H9 (cell line): ENCODE measurements around the gene MXRA7. TPM values are rescaled to one million over a fixed set of nuclear protein-coding genes. Genes with fewer than 3 reads are reported as not detected.

Source experiments
- DNase-seq: peaks from one replicate; pipeline ENCODE4 v3.0.0-alpha.2; 2017
- H2AFZ ChIP-seq: one replicate; pipeline ENCODE4 v1.6.1; 2013; ENCODE audit warnings: mild to moderate bottlenecking, low read length, control low read depth, moderate library complexity
- H2AK5ac ChIP-seq: 2 replicates; pipeline ENCODE4 v1.6.1; 2013; ENCODE audit warnings: low read length, control low read depth, mixed read lengths; ENCODE audit not compliant: insufficient read length
- H2BK120ac ChIP-seq: one replicate; pipeline ENCODE4 v1.6.1; 2013; ENCODE audit warnings: low read depth, mild to moderate bottlenecking, low read length, control low read depth, inconsistent platforms; ENCODE audit not compliant: poor library complexity, severe bottlenecking
- H2BK12ac ChIP-seq: 2 replicates; pipeline ENCODE4 v1.6.1; 2013; ENCODE audit warnings: low read length, control low read depth, mixed read lengths, low read depth; ENCODE audit not compliant: insufficient read length
- H2BK15ac ChIP-seq: 2 replicates; pipeline ENCODE4 v1.6.1; 2013; ENCODE audit warnings: low read depth, low read length, control low read depth
- H2BK20ac ChIP-seq: one replicate; pipeline ENCODE4 v1.6.1; 2013; ENCODE audit warnings: low read depth, mild to moderate bottlenecking, low read length, control low read depth, inconsistent platforms; ENCODE audit not compliant: poor library complexity, severe bottlenecking
- H2BK5ac ChIP-seq: 2 replicates; pipeline ENCODE4 v1.6.1; 2013; ENCODE audit warnings: low read length, control low read depth, mixed read lengths; ENCODE audit not compliant: insufficient read length
- H3K14ac ChIP-seq: 2 replicates; pipeline ENCODE4 v1.6.1; 2013; ENCODE audit warnings: low read length, control low read depth; ENCODE audit not compliant: insufficient read depth
- H3K18ac ChIP-seq: 2 replicates; pipeline ENCODE4 v1.6.1; 2013; ENCODE audit warnings: low read depth, mild to moderate bottlenecking, mixed read lengths, low read length, control low read depth; ENCODE audit not compliant: insufficient read length
- H3K23ac ChIP-seq: 2 replicates; pipeline ENCODE4 v1.6.1; 2013; ENCODE audit warnings: low read length, control low read depth, mixed read lengths, low read depth; ENCODE audit not compliant: insufficient read length
- H3K23me2 ChIP-seq: 2 replicates; pipeline ENCODE4 v1.6.1; 2013; ENCODE audit warnings: low read depth, mild to moderate bottlenecking, mixed read lengths, low read length, control low read depth; ENCODE audit not compliant: insufficient read length, poor library complexity, severe bottlenecking
- H3K27ac ChIP-seq: 2 replicates; pipeline ENCODE4 v1.5.1; 2013; ENCODE audit warnings: low read length, control low read depth, mixed read lengths, low read depth; ENCODE audit not compliant: insufficient read length
- H3K27me3 ChIP-seq: 2 replicates; pipeline ENCODE4 v1.6.1; 2013; ENCODE audit warnings: low read length, control low read depth, inconsistent platforms; ENCODE audit not compliant: insufficient read depth
- H3K4ac ChIP-seq: 2 replicates; pipeline ENCODE4 v1.6.1; 2013; ENCODE audit warnings: low read depth, mild to moderate bottlenecking, control low read depth, inconsistent platforms, low read length, moderate library complexity
- H3K4me1 ChIP-seq: 2 replicates; pipeline ENCODE4 v1.6.1; 2013; ENCODE audit warnings: low read length, control low read depth, inconsistent platforms; ENCODE audit not compliant: insufficient read depth
- H3K4me2 ChIP-seq: 2 replicates; pipeline ENCODE4 v1.6.1; 2013; ENCODE audit warnings: low read length, control low read depth, mixed read lengths; ENCODE audit not compliant: insufficient read length, insufficient read depth
- H3K56ac ChIP-seq: 2 replicates; pipeline ENCODE4 v1.6.1; 2013; ENCODE audit warnings: low read depth, mild to moderate bottlenecking, mixed read lengths, low read length, control low read depth; ENCODE audit not compliant: insufficient read length
- H3K79me1 ChIP-seq: 2 replicates; pipeline ENCODE4 v1.6.1; 2013; ENCODE audit warnings: low read depth, mild to moderate bottlenecking, moderate library complexity, low read length, control low read depth, inconsistent platforms; ENCODE audit not compliant: insufficient read depth, poor library complexity, severe bottlenecking
- H3K79me2 ChIP-seq: 2 replicates; pipeline ENCODE4 v1.6.1; 2013; ENCODE audit warnings: low read length, control low read depth, inconsistent platforms; ENCODE audit not compliant: insufficient read depth
- H3K9ac ChIP-seq: 2 replicates; pipeline ENCODE4 v1.6.1; 2013; ENCODE audit warnings: low read length, control low read depth, mixed read lengths; ENCODE audit not compliant: insufficient read length; ENCODE audit errors: extremely low read depth
- H3K9me3 ChIP-seq: one replicate; pipeline ENCODE4 v1.6.1; 2013; ENCODE audit warnings: low read depth, low read length, inconsistent platforms; ENCODE audit not compliant: control insufficient read depth
- H3T11ph ChIP-seq: one replicate; pipeline ENCODE4 v1.6.1; 2013; ENCODE audit warnings: mild to moderate bottlenecking, low read length, control low read depth, inconsistent platforms
- H4K20me1 ChIP-seq: one replicate; pipeline ENCODE4 v1.6.1; 2013; ENCODE audit not compliant: control insufficient read depth, insufficient read length, insufficient read depth
- H4K5ac ChIP-seq: 2 replicates; pipeline ENCODE4 v1.6.1; 2013; ENCODE audit warnings: low read depth, mild to moderate bottlenecking, mixed read lengths, low read length, control low read depth; ENCODE audit not compliant: insufficient read length
- H4K8ac ChIP-seq: replicated peaks from 2 replicates; pipeline ENCODE4 v1.6.1; 2013; ENCODE audit warnings: low read length, control low read depth, mixed read lengths, low read depth; ENCODE audit not compliant: insufficient read length
- H4K91ac ChIP-seq: 2 replicates; pipeline ENCODE4 v1.6.1; 2013; ENCODE audit warnings: low read depth, mild to moderate bottlenecking, moderate library complexity, mixed read lengths, low read length, control low read depth; ENCODE audit not compliant: insufficient read length
- H3K27ac Mint-ChIP-seq, 3 experiments: 2 replicates in 2 of 3; 3 replicates in 1 of 3; pipeline ENCODE4 v1.8.0; 2020 to 2021; ENCODE audit warnings: mixed read lengths in 3 of 3, mild to moderate bottlenecking in 1 of 3, moderate library complexity in 1 of 3
- H3K27me3 Mint-ChIP-seq: 2 replicates; pipeline ENCODE4 v1.8.0; 2021; ENCODE audit warnings: low read depth, mild to moderate bottlenecking, moderate library complexity, mixed read lengths
- H3K36me3 Mint-ChIP-seq, 3 experiments: 2 replicates in 2 of 3; 3 replicates in 1 of 3; pipeline ENCODE4 v1.8.0; 2020 to 2021; ENCODE audit warnings: low read depth in 3 of 3, mixed read lengths in 3 of 3; ENCODE audit not compliant: insufficient read depth in 1 of 3
- H3K4me1 Mint-ChIP-seq, 2 experiments: 2 replicates each; pipeline ENCODE4 v1.8.0; 2020; ENCODE audit warnings: mixed read lengths in 2 of 2
- H3K4me3 Mint-ChIP-seq, 2 experiments: 2 replicates in 1 of 2; 3 replicates in 1 of 2; pipeline ENCODE4 v1.8.0; 2020 to 2021; ENCODE audit warnings: mild to moderate bottlenecking in 2 of 2, mixed read lengths in 2 of 2, moderate library complexity in 1 of 2
- H3K9me3 Mint-ChIP-seq, 2 experiments: 2 replicates in 1 of 2; 3 replicates in 1 of 2; pipeline ENCODE4 v1.8.0; 2020; ENCODE audit warnings: mild to moderate bottlenecking in 2 of 2, mixed read lengths in 2 of 2, moderate library complexity in 1 of 2
- CTCF ChIP-seq: fragments of 200-600 bp; sonication (generic); conservative IDR thresholded peaks from 3 replicates; pipeline ENCODE4 v1.8.0; 2021; ENCODE audit warnings: antibody characterized with exemption, mild to moderate bottlenecking
- WGBS: extraction: QIAGEN DNeasy Blood & Tissue Kit; methylation state at CpG from one replicate; pipeline ENCODE4 v1.1.7; 2013; ENCODE audit warnings: missing lambda C conversion rate, low lambda C conversion rate, mixed read lengths; ENCODE audit not compliant: insufficient read length; ENCODE audit errors: extremely low coverage; 5-methylcytosine and 5-hydroxymethylcytosine counted together
- total RNA-seq: library from RNA; stranded (reverse); gene quantifications from 2 replicates; pipeline ENCODE4 v1.2.1, GENCODE V29; 2021

Gene MXRA7
- total RNA-seq, 1 experiment from 2014 or later, result 28.2 TPM

- H2BK15ac ChIP-seq, result no peak overlapping the region
- no peak overlapping the region for H3T11ph ChIP-seq
- no peak overlapping the region for H3K23ac ChIP-seq
- H2BK12ac ChIP-seq, result no peak overlapping the region
- H4K5ac ChIP-seq, result no peak overlapping the region
- no peaks in the 10 kb centered on the region for H3K9me3 ChIP-seq
- no peak overlapping the region for H3K56ac ChIP-seq
- no peak overlapping the region for H3K27ac ChIP-seq
- no peak overlapping the region for H3K14ac ChIP-seq
- H3K79me2 ChIP-seq, result no peaks in the 10 kb centered on the region
- H2AFZ ChIP-seq, result no peak overlapping the region
- no peak overlapping the region for H3K4me2 ChIP-seq
- no peaks in the 10 kb centered on the region; the same call in 1 of the 2 replicates for H3K27me3 Mint-ChIP-seq
- no peak overlapping the region for H2BK120ac ChIP-seq
- H3K9ac ChIP-seq, result no peak overlapping the region
- TF ChIP-seq CTCF, result no peak
- H2BK20ac ChIP-seq, result no peak overlapping the region
- H4K8ac ChIP-seq, result no peak overlapping the region
- H3K79me1 ChIP-seq, result no peaks in the 10 kb centered on the region
- H2AK5ac ChIP-seq, result no peak overlapping the region
- H3K23me2 ChIP-seq, result no peaks in the 10 kb centered on the region
- no peaks in the 10 kb centered on the region for H4K20me1 ChIP-seq
- no peak overlapping the region for H4K91ac ChIP-seq
- peaks cover 17 to 33% of the 10 kb centered on the region in 2 experiments for H3K4me1 Mint-ChIP-seq
- H3K36me3 Mint-ChIP-seq, result no peaks in the 10 kb centered on the region
- DNase-seq, result no peak
- H2BK5ac ChIP-seq, result no peak overlapping the region
- no CpG with 5 or more reads among the region's 8 CpGs for WGBS
- H3K18ac ChIP-seq, result no peak overlapping the region
- no peak overlapping the region for H3K4me3 Mint-ChIP-seq
- no peak overlapping the region for H3K4ac ChIP-seq
- H3K27ac Mint-ChIP-seq, result no peak overlapping the region
- H3K4me1 ChIP-seq, result no peaks in the 10 kb centered on the region; the same call in 1 of the 2 replicates
- H3K9me3 Mint-ChIP-seq, result no peaks in the 10 kb centered on the region
- no peaks in the 10 kb centered on the region for H3K27me3 ChIP-seq
Measured at GRCh38 chr17:76635659-76636360, 75.0 kb downstream of the MXRA7 start.
